Stimulated activated CD4-positive, alpha-beta T cell treated with anti-CD3 and anti-CD28 coated beads, Interleukin-4, amount 100 ng/mL, for 48 hours (primary cell): Measurements from ENCODE around the gene MAN2A1.

Source experiments
- DNase-seq, 2 donors: peaks; one replicate each; pipeline ENCODE4 v3.0.0-alpha.2; 2020; ENCODE audit warnings: low read depth in 2 of 2

The MAN2A1 gene

DNA sequence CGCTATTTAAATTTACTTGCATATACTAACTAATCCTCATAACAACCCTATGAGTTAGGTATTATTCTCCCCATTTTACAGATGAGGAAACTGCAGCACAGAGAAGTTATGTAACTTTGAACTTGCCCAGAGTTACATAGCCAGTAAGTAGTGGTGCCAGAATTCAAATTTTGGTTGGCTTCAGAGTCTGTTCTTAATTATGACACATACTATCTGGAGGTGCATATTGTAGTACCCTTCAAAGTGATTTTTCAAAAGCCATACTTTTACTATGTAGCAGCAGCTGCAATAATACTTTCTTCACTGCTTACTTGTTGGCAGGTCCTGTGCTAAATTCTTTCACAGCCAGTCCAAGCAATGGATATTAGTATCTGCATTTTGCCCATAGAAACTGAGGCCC, 16.4 kb downstream of the MAN2A1 start:
- no peak for DNase-seq

GRCh38 chr5:109707531-109707930, 17.8 kb downstream of the MAN2A1 start:
- no peak for DNase-seq

- DNase-seq: no peak
Observed at GRCh38 chr5:109708813-109709212, 19.1 kb downstream of the MAN2A1 start.

DNA sequence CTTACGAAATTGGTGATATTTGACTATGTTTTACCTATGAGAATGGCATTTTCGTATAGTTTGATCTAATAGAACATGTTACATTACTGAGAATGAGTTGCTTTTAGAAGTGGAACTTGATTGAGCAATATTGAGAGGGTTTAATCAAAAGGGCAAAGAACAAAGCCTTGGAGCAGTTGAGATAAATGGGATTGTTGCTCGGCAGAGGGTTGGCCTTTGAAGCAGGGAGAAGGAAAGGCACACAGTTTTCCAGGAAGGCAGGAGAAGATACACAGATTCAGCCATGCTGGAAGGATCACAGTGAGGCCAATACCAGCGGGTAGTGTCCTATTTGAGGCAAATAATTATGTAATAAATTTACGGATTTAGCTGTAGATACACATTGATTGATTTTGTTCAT, 19.5 kb downstream of the MAN2A1 start:
- no peak for DNase-seq

DNA sequence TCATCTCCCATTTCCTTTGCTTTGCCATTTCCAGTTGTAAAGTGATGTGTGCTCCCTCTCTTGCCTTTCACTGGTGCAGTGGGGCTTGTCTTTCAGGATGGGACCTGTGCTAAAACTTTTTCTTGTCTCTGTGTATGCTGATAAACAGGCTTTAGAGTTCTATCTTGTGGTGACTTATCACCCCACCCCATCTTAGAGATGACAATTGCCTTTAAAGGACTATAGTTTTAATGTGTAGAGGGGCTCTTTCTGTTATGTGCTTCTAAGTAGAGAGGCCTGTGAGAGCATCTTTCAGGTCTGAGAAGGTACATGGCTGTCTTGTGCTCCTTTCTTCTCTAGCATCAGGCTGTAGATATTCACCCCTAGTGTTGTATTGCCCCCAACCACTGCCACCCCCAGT, 21.9 kb downstream of the MAN2A1 start:
- DNase-seq: no peak

- DNase-seq: no peak
Observed at GRCh38 chr5:109713453-109713852, 23.7 kb downstream of the MAN2A1 start.

DNA sequence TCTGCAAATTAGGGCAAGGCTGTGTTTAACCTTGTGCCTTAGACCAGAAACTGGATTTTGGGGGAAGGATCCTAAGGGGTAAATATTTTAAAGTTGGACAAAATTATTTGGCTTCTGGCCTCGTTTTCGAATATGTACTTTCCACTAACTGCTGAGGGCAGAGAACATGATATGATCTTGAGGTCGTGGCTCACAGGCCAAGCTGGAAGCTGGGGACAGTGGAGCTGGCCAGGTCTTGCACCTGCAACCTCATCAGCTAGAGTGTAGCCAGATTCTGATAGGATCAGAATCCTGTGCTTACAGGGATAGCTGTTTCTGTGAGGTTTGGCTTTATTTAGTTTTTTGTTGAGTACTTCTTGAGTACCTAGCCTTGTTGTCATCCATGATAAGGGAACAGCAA, 24.9 kb downstream of the MAN2A1 start:
- DNase-seq: no peak

DNA sequence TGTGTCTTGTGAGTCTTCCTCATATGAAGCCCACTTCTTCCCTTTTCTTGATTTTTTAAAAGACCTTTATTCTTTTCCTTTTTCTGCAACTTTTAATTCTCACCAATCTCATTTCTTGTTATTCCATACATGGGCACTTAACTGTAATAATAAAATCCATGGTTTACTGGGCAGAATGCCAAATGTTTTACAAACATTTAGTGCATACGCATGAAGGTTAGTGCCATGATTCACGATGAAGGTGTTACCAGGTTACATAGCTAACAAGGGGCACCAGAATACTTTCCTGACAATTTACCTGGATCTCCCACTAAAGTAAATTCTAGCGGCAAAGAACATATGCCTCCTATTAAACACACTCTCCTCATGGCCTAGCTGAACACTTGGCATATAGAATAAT, 28.5 kb downstream of the MAN2A1 start:
- DNase-seq: no peak

GRCh38 chr5:109718632-109719031, 28.9 kb downstream of the MAN2A1 start:
- no peak for DNase-seq

DNA sequence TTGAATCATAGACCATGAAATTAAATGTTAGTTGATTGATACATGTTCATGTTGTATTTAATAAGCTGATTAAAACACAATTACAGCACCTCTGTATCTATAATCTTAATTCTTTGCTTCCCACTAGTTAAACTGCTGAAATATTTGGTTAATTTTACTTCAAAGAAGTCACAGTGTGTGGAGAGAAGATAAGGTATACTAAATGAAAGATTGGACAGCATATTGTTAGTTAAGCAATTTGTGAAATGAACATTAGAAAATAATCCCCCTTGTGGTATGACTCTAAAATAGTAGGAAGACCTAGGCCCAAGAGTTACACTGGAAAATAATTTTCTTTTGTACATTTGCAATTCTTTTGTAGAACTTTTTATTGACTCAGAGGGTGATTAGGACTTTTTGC, 30.3 kb downstream of the MAN2A1 start:
- DNase-seq: no peak

- DNase-seq: no peak
Observed at GRCh38 chr5:109721741-109722140, 32.0 kb downstream of the MAN2A1 start.

DNA sequence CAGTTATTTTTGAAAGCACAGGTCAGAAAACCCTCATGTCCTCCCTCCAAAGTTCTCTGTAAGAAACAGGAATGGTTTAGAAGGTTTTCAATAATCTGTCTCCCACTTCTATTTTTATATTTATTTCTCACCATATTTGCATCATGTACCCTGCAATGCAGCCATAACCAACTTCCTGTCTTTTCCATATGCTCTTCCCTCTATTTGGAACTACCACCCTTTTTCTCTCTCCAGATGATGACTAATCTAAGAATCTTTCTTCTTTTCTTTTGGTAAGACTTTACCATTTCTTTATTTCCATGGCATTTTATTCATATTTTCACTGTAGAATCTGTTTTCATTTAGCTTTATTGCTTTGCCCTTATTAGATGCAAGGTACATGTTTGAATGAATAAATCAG, 33.9 kb downstream of the MAN2A1 start:
- no peak for DNase-seq

DNA sequence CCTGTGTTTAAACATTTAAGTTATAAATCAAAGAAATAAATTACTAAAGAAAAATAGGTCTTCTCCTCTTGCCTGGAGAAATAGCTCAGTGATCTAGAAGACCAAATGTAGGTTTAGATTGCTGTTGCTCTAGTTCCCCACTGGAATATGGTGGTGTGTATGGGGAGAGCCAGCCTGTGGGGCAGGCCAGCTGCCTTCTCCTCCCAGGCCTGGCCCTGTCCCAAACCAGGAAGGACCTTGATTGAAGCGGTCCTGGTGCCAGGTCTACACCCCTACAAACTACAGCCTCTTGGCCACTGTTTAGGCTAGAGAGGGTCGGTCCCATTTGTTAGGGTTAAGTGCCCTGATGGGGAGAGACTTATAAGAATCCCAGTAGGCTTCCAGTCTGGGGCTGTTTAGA, 35.4 kb downstream of the MAN2A1 start:
- DNase-seq: no peak

DNA sequence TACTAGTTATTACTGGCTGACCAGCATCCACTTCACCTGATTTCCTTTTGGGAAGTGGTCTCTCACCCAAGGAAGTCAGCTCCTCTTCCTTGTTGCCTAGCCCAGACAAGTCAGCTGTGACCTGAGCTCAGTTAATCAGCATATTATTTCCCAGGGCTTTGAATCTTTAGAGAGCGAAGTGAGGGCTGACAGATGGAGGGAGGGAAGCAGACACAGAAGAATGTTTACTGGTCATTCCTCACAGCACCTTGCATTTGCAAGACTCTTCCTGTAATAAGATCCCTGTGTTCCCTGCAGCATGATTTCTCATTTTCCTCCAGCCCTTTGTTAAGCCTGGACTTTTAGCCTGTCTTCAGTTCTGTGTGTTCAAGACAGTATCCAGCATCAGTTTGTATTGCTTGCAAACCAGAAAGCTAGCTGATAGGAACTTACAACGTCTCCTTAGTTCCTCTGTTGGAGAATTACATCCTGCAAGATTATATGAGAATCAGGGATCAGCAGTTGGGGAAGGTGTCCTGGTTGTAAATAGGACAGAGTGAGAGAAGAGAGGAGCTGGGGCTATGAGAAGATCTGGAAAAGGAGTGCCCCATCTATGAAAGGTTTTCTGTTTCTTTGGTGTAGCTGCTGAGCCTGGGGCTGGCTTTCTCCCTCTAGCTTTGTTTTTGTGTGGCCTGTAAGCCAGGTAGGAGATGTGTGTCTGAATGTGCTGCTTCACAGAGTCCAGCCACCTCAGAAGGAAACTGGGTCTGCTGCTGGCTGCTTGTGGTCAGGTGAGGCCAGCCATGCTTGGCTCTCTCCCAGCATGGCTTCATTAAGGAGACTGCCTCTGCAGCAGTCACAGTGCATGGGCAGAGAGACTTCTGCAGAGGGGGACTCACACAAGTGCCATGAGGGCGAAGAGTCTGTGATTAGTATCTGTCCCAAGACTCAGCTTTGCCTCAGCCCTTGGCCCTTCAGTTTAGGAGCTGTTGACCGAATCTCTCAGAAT, 50.3 kb downstream of the MAN2A1 start:
- DNase-seq: no peak

DNA sequence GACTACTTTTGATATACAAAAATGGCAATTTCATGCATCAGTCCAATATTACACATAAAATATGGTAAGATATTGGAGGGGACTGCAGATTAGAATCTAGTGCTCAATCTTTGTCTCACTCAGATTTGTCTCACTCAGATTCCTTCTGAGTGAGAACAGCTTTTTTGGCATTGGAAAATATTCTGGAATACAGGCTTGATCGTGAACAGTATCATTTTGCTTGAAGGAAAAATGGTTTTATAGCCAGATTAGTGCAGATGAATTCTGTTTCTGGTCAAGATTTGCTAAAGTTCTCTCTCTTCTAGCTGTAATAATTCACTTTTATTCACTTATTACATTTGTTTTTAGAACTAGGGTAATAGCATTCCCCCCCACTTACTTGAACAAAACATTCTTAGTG, 51.2 kb downstream of the MAN2A1 start:
- no peak for DNase-seq

GRCh38 chr5:109741390-109741789, 51.7 kb downstream of the MAN2A1 start:
- DNase-seq: no peak

DNA sequence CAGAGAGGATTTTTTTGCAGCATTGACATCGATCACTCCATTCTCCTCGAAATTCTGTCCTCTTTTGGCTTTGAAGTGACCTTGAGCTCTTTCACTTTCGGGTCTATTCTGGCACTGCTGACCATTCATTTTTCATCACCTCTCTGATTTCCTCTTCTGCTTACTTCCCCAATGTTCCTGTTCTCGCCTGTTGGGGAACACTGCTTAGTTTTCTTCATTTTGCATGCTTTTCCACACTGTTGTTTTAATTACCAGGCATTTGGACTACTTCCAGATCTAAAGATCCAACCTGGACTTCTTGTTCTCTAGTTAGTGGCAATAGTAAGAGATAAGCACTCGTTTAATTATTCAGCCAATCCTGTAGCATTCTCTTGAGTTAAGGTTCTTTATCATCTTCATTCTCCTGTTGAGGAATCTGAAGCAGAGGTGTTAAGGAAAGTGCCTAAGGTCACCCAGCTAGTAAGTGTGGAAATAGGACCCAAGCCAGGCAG, 53.4 kb downstream of the MAN2A1 start:
- DNase-seq: no peak

DNA sequence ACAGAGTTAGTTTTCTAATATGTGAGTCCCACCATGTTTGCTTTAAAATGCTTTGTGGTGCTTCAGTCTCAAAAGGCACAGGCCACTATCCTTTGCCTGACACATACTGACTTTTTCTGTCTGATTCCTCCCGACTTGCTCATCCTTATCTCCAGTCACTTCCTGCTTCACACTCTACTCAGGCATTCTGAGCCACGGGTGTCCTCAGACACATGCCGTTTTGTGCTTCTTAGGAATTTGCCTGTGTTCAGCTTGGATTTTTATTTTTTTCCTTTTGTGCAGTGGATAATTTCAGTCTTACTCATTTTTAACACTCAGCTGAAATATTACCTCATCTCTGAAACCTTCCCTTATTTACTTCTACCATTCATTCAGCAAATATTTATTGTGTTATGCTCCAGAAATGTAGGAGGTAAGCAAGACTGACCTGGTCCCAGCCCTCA, 54.1 kb downstream of the MAN2A1 start:
- no peak for DNase-seq

GRCh38 chr5:109744261-109744660, 54.5 kb downstream of the MAN2A1 start:
- no peak for DNase-seq

DNA sequence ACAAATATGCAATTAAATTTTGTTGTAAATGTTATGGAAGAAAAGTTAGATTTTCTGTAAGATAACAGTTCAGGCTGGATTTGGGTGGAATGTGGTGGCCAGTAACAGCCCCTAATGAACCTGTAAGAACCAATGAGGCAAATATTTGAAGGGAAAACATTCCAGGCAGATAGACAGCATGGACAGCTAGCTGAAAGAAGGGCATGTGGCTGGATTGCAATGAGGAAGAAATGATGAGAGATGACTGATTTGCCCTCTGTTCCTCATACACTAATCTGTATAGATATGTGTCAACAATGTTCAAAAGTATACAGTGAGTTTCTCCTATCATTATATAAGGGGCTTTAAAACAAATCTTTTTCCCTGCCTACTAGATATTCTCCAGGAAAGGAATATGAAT, 58.8 kb downstream of the MAN2A1 start:
- DNase-seq: no peak

GRCh38 chr5:109750463-109750862, 60.7 kb downstream of the MAN2A1 start:
- no peak for DNase-seq

DNA sequence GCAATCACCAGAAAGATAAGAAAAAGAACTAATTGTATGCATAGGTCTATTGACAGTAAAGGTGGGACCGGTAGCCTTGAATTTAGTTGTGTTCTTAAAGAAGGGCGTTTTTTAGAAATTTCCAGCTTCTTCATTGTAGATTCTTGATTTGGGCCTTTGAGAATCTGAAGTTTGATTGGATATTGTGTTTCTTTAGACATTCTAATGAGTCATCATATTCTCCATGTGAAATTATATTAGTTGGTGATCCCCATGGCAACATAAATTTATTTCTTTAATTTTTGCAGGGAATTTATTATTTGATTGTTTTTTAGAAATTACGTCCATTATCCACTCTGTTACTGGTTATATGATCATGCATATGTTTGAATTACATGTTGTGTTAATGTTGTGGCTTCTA, 63.6 kb downstream of the MAN2A1 start:
- DNase-seq: no peak

DNA sequence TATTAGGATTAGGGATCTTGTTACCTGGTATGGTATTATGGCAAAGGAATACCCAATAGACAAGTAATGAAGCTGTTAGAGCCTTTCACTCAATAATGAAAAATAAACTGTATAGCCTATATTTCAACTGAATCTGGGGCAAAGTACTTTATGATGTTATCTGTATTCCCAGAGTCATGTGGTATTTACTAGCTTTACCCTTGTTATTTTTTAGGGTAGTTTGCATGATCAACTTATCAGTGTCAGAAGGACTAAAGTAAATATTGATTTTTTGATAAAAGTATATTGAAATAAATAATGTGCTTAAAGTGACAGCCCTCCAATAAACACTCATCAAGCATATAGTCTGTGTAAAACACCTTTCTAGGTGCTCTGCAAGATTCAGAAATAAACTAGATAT, 64.6 kb downstream of the MAN2A1 start:
- DNase-seq: no peak

DNA sequence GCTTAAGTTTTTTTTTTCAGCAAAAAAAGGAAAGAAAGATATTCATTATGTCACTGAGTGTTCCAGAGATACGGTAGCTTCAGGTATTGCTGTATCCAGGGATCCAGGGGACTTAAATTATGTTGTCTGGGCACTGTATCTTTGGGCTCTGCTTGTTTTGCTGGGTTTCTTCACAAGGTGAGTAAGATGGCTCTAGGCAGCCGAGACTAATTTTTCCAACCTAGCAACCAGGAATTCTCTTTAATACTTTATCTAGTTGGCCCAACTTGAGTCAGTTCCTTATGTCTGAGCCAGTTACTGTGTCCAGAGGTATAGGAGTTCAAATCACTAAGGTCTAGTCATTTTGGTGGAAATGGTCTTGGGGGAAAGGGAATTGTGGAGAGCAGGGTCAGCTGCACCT, 66.0 kb downstream of the MAN2A1 start:
- no peak for DNase-seq
